Fibroblast of villous mesenchyme (primary cell): ENCODE measurements around the gene YKT6. TPM values are rescaled to one million over a fixed set of nuclear protein-coding genes. Genes with fewer than 3 reads are reported as not detected.

Experiments used
- DNase-seq: peaks from one replicate; pipeline ENCODE4 v3.0.0-alpha.2; 2010; ENCODE audit warnings: low read depth
- H3K4me3 ChIP-seq: 2 replicates; pipeline ENCODE4 v1.5.1; 2011; ENCODE audit warnings: low read depth, mild to moderate bottlenecking, low read length
- total RNA-seq: library from RNA; depleted of rRNA; stranded (reverse); fragments of >200 nt; gene quantifications from 2 replicates; pipeline ENCODE4 v1.2.3, GENCODE V29; 2012
- TF ChIP-seq, protein P1 (sequence below): IDR thresholded peaks from 2 replicates; pipeline ENCODE4 v1.5.1; 2012; ENCODE audit warnings: low read depth, mild to moderate bottlenecking, low read length; ENCODE audit not compliant: insufficient read depth

YKT6 gene
- total RNA-seq, 1 donor, result 108 TPM

- no peak for DNase-seq
- TF ChIP-seq, protein P1, sequence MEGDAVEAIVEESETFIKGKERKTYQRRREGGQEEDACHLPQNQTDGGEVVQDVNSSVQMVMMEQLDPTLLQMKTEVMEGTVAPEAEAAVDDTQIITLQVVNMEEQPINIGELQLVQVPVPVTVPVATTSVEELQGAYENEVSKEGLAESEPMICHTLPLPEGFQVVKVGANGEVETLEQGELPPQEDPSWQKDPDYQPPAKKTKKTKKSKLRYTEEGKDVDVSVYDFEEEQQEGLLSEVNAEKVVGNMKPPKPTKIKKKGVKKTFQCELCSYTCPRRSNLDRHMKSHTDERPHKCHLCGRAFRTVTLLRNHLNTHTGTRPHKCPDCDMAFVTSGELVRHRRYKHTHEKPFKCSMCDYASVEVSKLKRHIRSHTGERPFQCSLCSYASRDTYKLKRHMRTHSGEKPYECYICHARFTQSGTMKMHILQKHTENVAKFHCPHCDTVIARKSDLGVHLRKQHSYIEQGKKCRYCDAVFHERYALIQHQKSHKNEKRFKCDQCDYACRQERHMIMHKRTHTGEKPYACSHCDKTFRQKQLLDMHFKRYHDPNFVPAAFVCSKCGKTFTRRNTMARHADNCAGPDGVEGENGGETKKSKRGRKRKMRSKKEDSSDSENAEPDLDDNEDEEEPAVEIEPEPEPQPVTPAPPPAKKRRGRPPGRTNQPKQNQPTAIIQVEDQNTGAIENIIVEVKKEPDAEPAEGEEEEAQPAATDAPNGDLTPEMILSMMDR, result no peak
Measured at GRCh38 chr7:44238116-44238695, 37.4 kb downstream of the YKT6 start.

DNA sequence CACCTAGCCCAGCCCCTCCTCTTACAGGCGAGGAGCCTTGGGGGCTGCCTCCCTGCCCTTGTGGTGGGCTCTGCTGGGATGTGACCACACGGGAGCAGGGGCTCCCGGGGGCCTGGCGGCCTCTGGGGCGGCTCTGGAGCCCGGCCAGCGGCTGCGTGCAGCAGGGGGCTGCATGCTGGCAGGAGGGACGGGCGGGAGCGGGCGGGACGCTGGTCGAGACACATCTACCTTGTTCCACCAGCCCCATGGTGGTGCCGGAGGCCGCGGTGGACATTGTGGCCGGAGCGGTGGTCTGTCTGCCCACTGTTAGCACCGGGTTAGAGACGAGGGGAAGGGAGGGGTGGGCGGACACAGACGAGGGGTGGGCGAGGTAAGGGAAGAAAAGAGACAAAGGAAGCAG lies 38.6 kb downstream of the YKT6 start:
- no peak overlapping the region for H3K4me3 ChIP-seq
- TF ChIP-seq, protein P1, result no peak
- DNase-seq, result no peak

More at GRCh38 chr7:44238116-44238695, 37.4 kb downstream of the YKT6 start:
- no peak overlapping the region for H3K4me3 ChIP-seq

DNA sequence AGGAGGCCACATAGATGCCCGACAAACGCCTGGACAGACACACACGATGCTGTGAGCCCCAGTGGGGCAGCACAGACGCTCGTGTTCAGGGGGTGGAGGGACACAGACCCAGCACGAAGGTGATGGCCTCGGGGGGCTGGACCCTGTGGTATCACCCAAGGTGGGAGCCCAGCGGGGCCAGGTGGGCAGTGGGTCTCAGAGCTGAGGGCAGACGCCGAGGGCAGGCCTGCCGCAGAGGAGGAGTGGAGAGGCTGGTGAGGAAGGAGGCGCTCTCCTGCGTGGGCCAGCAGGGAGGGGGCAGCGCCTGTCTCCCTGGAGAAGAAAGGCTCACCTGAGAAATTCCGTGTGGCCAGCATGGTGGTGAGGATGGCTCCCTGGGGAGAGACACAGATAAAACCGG lies 39.6 kb downstream of the YKT6 start:
- DNase-seq, result no peak
- no peak overlapping the region for H3K4me3 ChIP-seq
- TF ChIP-seq, protein P1, result no peak

- TF ChIP-seq, protein P1, result peak; percentile 84
- peak; percentile 81 for DNase-seq
- peak overlapping the region; percentile 5 for H3K4me3 ChIP-seq
Measured at GRCh38 chr7:44240983-44241510, 40.3 kb downstream of the YKT6 start.

- no peak for DNase-seq
- TF ChIP-seq, protein P1, result no peak
- H3K4me3 ChIP-seq, result no peak overlapping the region
Measured at GRCh38 chr7:44242091-44242490, 41.3 kb downstream of the YKT6 start.

DNA sequence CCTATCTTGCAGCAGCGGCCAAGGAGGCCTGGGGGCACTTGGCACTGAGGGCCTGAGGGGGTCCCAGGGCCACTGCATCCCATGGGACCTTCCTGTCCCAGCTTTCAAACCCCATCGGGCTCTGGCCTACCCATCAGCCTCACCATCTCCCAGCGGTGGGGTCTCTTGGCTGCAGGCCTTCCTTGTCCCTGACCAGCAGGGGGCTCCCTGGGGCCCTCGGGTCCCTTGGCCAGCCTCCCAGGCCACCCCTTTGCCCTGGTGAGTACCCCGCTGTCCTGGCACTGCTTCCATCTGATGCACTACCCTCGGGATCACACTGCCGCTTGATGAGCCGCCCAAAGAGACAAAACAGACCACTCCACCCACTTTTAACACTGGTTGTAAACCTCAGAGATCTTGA lies 43.5 kb downstream of the YKT6 start:
- H3K4me3 ChIP-seq, result no peak overlapping the region
- TF ChIP-seq, protein P1, result peak; percentile 53
- peak; percentile 12 for DNase-seq
